ENCODE data around the gene HOPX.
"Not testable (repeated sequence)": the region's sequence is repeated elsewhere in the genome, so short reads cannot be mapped to it uniquely, and the experiment has no call there.

Gene HOPX, protein sequence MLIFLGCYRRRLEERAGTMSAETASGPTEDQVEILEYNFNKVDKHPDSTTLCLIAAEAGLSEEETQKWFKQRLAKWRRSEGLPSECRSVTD

DNA sequence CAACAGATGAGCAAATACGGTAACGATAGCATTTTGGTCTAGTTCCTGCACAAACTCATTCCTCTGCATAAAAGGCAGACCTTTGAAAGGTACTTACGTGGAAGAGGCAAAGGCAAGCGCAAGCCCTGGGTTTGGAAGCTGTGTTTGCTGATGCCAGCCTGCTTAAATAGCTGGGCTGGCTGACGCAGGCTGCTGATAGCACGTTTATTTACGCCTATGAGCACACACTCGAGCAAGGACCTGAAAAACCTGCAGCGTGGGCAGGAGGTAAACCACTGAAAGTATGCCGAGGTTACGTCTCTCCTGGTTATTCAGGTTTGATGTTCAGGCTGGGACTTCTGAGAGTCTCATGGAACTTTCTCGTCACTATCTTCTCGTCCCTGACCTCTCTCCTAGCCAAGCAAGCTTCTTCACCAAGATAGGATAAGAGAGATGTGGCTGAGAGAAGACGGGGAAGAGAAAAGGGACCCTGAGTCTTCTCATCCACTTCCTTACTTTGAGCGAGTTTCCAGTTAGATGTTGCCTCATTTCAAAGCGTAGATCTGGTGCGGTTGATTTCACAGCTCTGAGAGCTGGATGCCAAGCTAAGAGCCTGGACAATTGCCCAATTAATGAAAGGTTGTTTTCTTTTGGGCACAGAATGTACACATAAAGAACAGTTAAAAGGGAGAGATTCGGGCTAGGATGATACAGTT, at the start of gene HOPX:
Gene HOPX (minus strand): TSS at position 139 of the 695 bp plus-strand sequence. CDS start 23,480 bp downstream, outside the sequence.
- DNase-seq: peak in 1 of 2 experiments; percentile 28

DNA sequence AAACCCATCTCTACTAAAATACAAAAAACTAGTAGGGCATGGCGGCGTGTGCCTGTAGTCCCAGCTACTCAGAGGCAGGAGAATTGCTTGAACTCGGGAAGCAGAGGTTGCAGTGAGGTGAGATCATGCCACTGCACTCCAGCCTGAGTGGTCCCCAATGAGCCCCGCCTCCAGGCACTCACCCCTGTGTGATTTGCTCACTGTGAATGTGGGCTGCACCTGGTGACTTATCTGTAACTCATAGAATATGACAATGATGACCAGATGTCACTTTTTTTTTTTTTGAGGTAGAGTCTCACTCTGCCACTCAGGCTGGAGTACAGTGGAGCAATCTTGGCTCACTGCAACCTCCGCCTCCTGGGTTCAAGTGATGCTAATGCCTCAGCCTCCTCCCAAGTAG, 49.0 kb upstream of the HOPX start:
- DNase-seq: no peak

DNA sequence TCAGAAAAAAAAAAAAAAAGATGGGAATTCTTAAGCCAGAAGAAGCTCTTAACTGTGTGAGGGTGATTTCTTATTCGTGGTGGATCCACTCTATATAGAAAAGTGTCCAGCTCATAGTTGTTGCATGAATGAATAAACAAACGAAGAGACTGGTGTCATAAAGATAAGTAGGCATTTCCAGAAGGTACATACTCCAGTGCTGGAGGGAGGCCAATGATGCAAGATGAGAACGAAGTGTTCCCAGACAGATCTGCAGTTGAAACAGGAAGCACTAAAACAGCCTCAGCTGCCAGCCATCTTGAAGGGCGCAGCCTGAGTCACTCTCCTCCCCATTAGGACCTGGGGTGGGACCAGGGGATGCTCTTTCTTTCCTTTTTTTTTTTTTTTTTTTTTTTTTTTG, 47.4 kb upstream of the HOPX start:
- peak in 1 of 2 experiments; percentile 22 for DNase-seq

DNA sequence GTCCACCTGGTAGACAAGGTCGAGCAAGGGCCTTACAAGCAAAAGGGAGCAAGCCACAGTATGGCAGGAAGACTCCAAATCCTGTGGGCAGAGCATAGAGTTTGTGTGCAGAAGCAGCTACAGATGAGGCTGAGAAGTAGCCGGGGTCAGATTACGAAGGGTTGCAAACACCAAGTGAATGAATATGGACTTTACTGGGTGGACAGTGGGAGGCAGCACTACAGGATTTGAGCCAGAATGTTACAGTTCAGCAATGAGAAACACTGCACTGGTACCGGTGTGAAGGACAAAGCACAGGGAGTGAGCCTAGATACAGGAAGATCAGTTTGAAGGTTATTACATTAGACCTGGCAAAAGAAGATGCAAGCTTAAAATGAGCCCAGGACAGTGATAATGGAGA, 46.1 kb upstream of the HOPX start:
- DNase-seq: no peak

DNA sequence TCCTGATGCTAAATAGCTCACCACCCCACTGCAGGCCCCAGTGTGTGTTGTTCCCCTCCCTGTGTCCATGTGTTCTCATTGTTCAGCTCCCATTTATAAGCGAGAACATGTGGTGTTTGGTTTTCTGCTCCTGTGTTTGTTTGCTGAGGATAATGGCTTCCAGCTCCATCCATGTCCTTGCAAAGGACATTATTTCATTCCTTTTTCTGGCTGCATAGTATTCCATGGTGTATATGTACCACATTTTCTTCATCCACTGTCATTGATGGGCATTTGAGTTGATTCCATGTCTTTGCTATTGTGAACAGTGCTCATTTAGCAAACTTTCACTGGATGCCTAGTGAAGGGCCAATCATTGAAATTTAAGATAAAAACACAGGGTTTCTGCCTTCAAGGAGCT, 45.5 kb upstream of the HOPX start:
- DNase-seq: not testable (repeated sequence)

DNA sequence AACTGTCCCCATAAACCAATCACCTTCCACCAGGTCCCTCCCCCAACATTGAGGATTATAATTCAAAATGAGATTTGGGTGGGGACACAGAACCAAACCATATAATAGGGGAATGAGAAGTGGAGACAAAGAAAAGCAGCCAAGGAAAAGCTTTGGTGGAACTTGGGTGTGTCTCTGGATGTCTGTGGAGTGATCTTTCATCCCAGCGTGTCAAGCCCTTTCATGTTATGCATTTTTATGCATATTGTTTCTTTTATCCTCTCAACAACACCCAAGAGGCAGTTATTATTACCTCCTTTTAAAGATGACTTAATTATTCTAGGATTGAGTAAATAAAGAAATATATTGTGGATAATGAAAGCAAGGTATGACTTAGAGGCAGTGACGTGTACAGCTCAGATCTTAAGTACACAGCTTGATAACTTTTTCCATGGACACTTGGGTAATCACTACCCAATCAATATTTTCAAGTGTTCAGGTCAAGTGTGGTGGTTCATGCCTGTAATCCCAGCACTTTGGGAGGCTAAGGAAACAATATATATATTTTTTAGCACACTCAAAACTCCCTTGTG, 42.6 kb upstream of the HOPX start:
- no peak for DNase-seq

DNA sequence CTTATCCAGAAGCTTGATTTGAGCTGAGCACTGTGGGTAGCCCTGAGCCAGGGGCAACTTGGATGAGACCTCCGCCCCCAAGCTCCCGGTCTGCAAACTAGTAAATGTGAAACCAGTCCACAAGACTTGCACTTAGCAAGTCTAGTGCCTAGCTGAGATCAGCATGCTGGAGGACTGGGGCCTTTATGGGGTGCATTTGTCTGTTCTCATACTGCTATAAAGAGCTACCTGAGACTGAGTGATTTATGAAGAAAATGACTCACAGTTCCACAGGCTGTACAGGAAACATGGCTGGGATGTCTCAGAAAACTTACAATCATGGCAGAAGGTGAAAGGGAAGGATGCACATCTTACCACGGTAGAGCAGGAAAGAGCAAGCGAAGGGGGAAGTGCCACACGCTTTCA, 42.1 kb upstream of the HOPX start:
- DNase-seq: no peak

DNA sequence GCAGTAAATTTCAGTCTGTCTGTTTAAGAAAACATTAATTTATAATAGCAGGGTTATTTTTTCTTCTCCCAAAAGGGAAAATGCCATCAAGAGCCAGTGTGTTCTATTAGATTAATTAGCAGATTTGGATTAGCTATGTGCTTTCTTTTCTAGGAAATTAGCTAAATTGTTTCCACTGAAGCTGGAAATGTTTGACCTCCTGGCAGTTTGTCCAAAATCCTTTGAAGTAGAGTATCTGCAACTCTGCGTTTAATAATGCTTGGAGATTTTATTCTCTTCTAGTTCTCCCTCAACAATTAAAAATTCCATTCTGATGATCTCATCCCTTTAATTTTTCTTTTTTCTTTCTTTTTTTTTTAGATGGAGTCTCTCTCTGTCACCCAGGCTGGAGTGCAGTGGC, 27.1 kb upstream of the HOPX start:
- DNase-seq: no peak

DNA sequence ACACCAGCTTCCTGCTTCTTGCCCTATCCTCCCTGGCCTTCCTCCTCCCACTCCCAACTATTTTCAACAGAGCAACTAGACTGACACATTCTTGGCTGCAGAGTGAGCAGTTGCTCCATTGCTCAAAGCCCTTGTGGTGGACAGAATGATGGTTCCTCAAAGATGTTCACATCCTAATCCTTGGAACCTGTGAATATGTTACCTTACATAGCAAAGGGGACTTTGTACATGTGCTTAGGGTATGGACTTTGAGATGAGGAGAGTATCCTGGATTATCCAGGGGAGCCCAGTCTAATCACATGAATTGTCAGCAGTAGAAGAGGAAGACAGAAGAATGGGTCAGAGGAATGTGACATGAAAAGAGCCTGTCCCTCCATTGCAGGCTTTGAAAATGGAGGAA, 24.9 kb upstream of the HOPX start:
- no peak for DNase-seq

DNA sequence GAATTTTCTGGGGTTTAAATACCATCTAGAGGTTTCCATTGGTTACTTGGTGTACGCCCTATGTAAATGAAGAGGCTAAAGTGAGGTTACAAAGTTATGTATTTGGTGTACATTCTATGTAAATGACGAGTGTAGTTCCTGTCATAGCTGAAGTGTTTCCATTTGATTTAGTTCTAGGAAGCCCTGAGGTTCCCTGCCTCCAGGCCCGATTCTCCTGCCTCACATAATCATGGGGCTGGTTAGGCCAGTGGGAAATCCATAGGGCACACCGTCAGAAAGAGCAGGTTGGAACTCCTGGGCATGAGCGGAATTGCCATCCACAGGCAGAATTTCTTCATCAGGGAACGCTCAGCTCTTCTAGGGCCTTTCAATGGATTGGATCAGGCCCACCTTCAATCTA, 24.2 kb upstream of the HOPX start:
- no peak for DNase-seq

DNA sequence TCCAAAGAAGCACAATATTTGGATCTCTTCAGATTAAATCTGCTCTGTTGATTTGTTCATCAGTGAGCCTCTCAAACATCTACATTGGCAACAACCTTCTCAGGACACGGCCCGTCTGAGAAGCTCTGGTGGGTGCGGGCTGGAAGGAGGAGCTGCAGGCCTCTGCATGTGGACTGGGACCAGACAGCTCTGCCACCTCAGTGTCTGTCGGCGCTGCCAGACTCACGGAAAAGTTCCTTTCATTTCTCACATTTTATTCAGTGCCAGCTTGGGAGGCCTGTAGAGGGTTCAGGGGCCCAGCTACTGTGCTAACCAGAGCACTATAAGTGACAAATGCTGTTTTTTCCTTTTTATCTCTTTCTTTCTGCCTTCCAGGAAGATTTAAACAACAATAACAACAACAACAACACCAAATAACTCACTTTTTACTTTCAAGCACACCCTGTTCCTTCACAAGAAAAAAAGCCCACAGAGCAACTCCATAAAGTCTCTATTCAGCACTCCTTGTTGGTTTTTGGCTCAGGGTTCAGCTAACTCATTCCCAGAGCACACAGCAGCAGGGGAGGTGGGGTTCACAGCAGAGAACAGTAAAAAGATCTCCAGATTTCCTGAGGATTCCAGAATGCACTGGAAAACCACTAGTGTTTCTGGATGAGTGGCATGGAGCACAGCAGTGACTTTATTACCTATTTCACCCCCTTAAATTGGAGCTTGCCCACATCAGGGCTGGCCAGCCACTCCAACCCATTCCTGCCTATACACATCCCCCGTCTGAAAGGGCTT, 23.2 kb upstream of the HOPX start:
- no peak for DNase-seq

DNA sequence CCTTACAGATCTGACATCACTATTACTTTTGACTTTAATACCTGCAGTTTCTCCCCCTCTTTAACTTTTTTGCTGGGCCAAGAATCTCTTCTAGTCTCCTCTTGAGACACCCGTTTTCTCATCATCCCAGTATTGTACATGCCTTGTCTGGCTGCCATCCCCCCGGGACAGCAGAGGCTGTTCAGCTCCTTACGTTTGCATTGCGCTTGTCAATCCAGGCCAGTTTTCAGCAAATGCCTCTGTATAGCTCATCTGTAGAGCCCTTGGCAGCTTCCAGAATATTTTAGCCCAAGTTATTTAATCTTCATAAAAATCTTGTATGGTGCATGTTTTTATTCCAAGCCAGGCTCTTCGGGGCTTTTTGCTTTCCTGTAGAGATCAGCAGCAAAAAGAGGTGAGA, 22.3 kb upstream of the HOPX start:
- DNase-seq: no peak

DNA sequence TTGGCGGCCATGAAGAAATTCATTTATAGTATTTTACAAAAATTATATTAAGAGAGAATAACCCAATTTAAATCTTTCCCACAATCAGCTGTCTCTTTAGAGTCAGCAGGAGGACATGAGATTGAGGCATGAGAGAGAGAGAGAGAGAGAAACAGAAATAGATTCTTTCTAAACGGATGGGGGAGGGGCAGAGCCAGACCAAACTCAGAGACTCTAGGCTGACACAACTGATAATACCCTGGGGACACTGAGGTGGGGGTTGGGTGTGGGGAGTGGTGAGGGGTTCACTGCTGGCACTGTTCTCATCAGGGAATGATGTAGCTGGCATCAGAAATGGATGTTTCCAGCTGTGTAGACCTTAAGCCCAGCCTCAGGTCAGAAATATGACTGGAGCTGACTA, 20.5 kb upstream of the HOPX start:
- DNase-seq: no peak

DNA sequence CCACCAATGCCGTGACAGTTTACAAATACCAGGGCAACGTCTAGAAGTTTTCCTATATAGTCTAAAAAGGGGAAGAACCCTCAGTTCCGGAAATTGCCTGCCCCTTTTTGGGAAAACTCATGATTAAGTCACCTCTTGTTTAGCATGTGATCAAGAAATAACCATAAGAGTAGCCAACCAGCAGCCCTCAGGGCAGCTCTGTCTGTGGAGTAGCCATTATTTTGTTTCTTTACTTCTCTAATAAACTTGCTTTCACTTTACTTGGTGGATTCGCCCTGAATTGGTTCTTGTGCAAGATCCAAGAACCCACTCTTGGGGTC, 20.0 kb upstream of the HOPX start:
- no peak for DNase-seq

DNA sequence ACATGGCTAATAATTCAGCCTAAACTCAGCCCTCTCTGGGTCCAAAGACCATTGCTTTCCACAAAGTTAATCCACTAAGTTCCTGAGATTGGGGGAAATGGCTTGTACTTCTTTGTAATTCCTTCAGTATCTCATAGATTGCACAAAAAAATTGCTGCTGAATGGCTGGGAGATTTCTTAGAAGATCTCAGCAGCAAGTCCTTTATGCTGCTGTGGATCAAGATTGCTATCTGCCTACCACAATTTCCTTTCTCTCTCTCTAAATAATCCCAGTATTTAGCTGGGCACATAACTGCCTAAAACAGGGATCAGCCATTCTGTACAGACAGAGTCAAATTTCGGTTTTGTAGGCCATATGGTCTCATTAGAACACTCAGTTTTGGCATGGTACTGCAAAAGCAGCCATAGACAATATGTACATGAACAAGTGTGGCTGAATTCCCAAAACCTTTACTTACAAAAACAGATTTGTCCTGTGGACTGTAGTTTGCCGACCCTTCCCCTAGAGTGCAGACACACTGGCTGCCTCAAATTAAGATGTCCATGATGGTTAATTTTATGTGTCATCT, 18.5 kb upstream of the HOPX start:
- peak in 1 of 2 experiments; percentile 52 for DNase-seq

DNA sequence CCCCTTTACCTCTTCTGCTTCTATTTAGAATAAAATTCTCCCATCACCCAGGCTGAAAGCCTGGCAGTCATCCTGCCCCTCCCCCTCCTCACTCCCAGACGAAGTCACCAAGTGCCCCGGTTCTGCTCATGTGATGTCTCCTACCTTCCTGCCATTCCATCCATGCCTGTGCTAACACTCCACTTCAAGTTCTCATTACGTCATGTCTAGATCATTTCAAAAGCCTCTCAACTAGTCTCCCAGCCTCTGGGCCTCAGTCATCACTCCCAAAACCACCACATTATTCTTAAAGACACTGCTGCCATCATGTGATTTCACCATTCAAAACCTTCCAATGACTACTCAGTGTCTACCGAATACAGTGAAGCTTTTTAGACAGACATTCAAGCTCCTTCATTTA, 17.2 kb upstream of the HOPX start:
- no peak for DNase-seq

DNA sequence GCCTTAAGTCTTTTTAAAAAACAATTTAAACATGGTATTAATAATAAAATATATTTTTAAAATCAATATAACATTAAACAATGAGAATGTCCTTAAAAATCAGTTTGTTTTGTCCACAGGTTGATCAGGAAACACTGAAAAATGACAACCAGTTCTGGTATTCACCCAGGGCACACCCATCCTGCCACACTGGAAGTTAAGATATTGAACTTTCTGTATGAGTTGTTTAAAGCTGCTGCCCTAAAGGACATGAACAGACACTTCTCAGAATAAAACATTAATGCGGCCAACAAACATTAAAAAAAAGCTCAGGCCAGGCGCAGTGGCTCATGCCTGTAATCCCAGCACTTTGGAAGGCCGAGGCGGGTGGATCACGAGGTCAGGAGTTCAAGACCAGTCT, 15.0 kb upstream of the HOPX start:
- no peak for DNase-seq

DNA sequence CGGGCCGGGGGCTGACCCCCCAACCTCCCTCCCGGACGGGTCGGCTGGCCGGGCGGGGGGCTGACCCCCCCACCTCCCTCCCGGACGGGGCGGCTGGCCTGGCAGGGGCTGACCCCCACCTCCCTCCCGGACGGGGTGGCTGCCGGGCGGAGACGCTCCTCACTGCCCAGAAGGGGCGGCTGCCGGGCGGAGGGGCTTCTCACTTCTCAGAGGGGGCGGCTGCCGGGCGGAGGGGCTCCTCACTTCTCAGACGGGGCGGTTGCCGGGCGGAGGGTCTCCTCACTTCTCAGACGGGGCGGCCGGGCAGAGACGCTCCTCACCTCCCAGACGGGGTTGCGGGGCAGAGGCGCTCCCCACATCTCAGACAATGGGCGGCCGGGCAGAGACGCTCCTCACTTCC, 12.4 kb upstream of the HOPX start:
- DNase-seq: not testable (repeated sequence)

DNA sequence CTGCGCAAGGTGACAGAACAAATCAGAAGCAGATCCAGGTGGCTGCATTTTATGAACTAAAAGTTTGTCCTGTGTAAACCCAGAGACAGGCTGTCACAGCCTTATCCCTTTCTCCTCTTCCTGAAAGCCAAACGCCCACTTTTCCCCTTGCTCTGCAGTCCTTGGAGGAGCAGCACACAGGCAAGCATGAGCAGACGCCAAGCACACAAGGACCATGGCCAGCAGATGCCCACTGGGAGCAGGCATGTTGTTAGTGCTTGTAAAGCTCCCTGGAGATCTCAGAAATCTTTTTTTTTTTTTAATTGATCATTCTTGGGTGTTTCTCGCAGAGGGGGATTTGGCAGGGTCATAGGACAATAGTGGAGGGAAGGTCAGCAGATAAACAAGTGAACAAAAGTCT, 11.5 kb upstream of the HOPX start:
- DNase-seq: no peak

DNA sequence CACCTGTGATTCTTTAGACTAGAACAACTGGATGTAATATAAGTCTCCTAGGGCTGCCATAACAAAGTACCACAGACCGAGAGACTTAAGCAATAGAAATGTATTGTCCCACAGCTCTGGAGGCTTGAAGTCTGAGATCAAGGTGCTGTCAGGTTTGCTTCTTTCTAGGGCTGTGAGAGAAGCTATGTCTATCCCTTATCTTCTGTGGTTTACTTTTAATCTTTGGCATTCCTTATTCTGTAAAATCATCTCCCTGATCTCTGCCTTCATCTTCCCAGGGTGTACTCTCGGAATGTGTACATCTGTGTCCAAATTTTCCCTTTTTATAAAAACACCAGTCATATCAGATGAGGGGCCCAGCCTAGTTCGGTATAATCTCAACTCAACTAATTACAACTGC, 10.3 kb upstream of the HOPX start:
- DNase-seq: no peak

DNA sequence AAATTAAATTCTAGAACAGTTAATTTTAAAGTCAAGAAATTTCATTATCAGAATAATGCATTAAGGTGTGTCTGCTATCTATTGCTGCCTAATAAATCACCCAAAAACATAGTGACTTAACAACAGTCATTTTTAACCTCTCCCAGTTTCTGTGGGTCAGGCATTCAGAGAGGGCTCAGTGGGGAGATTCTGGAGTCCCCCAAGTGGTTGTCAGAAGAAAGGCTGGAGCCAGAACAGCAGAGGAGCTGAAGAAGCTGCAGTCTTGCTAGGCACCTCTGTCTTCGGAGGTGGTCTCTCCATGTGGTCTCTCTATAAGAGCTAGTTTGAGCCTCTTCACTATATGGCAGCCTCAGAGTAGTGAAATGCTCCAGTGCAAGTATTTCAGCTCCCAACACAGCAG, 9.3 kb upstream of the HOPX start:
- DNase-seq: no peak

DNA sequence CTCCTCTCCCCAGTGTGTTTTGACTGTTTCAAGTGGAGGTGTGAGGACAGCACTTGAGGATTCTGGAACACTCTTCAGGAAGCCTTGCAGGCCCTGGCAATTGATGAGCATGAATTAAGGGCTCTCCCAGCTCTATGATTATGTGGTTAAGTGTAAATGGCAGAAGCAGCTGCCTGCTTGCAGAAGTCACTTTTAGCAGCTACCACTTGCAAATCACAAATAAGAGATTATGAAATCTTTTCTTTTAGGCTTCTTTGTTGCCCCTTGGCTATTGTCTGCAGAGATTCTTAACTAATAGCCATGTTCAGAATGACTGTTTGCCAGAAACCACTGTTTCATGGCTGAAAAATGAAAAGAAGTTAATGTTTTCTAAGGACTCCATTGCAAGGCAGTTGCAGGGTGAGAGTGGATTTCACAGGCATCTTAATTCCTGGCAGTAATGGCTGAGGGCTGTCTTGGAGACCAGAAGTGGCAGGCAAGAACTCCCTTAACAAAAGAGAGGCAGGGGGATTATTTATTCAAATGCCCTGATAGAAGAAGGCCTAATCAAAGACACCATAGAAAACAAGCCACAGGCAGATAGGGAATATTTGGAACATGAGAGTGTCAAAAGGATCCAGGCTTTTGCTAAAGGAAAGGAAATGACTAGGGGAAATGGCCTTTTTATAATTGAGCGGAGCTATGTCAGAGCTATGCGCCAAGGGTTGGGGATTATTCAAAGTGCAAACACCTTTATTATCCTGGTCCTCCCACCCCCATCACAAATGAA, 8.3 kb upstream of the HOPX start:
- DNase-seq: no peak

DNA sequence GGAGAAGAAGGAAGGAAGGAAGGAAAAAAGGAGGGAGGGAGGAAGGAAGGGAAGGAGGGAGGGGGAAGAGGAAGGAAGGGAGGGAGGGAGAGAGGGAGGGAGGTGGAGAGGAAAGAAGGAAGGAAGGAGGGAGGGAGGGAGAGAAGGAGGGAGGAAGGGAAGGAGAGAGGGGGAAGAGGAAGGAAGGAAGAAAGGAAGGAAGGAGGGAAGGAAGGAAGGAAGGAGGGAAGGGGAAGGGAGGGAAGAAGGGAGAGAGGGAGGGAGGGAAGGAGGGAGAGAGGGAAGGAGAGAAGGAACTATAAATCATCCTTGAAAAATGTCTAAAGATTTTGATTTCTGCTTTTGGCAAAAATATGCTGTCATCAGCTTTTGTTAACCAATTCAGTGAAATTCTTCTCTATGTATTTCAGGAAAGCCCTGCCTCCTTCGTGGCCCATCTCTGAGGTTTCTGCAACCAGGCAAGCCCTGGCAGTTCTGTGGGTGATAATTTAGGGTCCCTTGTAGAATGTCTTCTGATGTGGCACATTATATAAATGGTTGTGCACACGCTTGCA, 7.1 kb upstream of the HOPX start:
- DNase-seq: no peak
